ENCODE measurements around the gene TMC3.

DNA sequence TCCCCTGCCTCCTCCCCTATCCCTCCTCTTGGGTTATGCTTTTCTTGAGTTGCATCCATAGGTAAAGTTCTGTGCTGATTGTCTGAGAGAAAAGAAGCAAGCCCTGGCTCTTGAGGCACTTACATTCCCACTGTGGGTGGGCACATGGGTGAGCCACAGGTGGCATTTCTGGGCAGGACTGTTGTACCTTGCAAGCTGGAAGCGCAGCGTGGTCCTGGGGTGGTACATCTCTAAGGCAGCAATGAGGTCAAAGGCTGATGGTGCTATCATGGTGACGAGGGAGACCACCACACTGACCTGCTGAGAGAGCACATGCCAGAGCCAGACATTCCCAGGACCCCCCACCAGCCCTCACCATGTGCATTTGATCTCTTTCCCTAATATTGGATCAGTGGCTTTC is 24.7 kb downstream of the TMC3 start:
- TF ChIP-seq GATA3 (IDR thresholded peaks at IDR 0.05; ENCODE audit: low read depth, low read length): no peak
- TF ChIP-seq GATA2 (IDR thresholded peaks at IDR 0.05; ENCODE audit: low read depth, low read length): no peak

Measured in SH-SY5Y (cell line).